Mucosa of descending colon (tissue), 3 donors: ENCODE data around the gene RNF187. TPM values are rescaled to one million over a fixed set of nuclear protein-coding genes. Genes with fewer than 3 reads are reported as not detected.
"Not testable (repeated sequence)": the region's sequence is repeated elsewhere in the genome, so short reads cannot be mapped to it uniquely, and the experiment has no call there.

Source experiments
- ATAC-seq: fragments of 200-7000 bp; cut with Tn5 transposase; one replicate; pipeline ENCODE4 v1.9.1; 2020; ENCODE audit warnings: mild to moderate bottlenecking, moderate library complexity
- DNase-seq, 3 donors: peaks; one replicate each; pipeline ENCODE4 v3.0.0-alpha.2; 2020
- H3K36me3 ChIP-seq: fragments of 200-600 bp; one replicate; pipeline ENCODE4 v1.8.0; 2021; ENCODE audit warnings: low read depth, mild to moderate bottlenecking
- H3K4me1 ChIP-seq: fragments of 200-600 bp; one replicate; pipeline ENCODE4 v1.8.0; 2021; ENCODE audit warnings: low read depth, mild to moderate bottlenecking
- H3K4me3 ChIP-seq: fragments of 200-600 bp; one replicate; pipeline ENCODE4 v1.8.0; 2021; ENCODE audit warnings: mild to moderate bottlenecking
- H3K9me3 ChIP-seq: fragments of 200-600 bp; one replicate; pipeline ENCODE4 v1.8.0; 2021; ENCODE audit warnings: mild to moderate bottlenecking
- intact Hi-C, 2 donors: fragments of 100-400 bp; cut with DNase I in 1 of 2; cut with micrococcal nuclease in 1 of 2; formaldehyde crosslinking; loops; one replicate each; pipeline versions ENCODE4 v1.11.0 to v1.11.1; 2022; cut with DNase I, micrococcal nuclease
- total RNA-seq, 3 donors: library from RNA; stranded (reverse); fragmentation: NEBNext Ultra II Directional in 2 of 3; extraction: Animal tissue kit (Norgen Biotek cat#: 25700) in 2 of 3; gene quantifications; one replicate each; pipeline versions ENCODE4 v1.2.1 to v1.2.4, GENCODE V29; 2021 to 2023
- TF ChIP-seq, protein P1 (sequence below): fragments of 200-600 bp; IDR thresholded peaks from one replicate; pipeline ENCODE4 v1.8.0; 2022; ENCODE audit warnings: antibody characterized with exemption, mild to moderate bottlenecking
- donor health status: DM: no; HTN: no; CAD: no; lungs with moderate emphysema.
- donor health status: DM: no; HTN: no; CAD: no.
- donor health status: DM: no; HTN: yes; CAD: no.

RNF187 gene
- total RNA-seq, 3 donors from 2014 or later = 67.7 to 84.0 (median 68.4) TPM

DNA sequence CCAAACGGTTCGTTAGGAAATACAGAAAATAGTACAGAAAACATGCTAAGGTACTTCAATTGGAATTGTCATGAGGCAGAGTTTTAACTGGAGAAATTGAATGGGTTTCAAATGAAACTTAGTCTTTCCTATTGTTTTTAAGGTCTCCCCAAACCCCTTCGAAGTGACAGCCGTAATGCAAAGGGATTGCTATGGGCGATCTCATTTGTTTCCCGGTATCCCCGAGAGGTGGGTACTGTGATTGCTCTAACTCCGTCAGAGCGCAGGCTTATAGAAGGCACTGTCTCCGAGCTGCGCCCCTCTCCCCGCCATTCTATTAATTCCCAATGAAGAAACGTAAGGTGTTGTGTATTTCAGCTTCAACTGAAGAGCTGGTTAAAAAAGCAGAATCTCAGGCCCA is 22.0 kb upstream of the RNF187 start:
- H3K4me1 ChIP-seq = peaks cover 5% of the 10 kb centered on the region
- intact Hi-C loops = no loop called here
- no peak for DNase-seq
- ATAC-seq = no peak
- H3K9me3 ChIP-seq = no peaks in the 10 kb centered on the region
- no peak overlapping the region for H3K4me3 ChIP-seq
- no peaks in the 10 kb centered on the region for H3K36me3 ChIP-seq
- TF ChIP-seq, protein P1, sequence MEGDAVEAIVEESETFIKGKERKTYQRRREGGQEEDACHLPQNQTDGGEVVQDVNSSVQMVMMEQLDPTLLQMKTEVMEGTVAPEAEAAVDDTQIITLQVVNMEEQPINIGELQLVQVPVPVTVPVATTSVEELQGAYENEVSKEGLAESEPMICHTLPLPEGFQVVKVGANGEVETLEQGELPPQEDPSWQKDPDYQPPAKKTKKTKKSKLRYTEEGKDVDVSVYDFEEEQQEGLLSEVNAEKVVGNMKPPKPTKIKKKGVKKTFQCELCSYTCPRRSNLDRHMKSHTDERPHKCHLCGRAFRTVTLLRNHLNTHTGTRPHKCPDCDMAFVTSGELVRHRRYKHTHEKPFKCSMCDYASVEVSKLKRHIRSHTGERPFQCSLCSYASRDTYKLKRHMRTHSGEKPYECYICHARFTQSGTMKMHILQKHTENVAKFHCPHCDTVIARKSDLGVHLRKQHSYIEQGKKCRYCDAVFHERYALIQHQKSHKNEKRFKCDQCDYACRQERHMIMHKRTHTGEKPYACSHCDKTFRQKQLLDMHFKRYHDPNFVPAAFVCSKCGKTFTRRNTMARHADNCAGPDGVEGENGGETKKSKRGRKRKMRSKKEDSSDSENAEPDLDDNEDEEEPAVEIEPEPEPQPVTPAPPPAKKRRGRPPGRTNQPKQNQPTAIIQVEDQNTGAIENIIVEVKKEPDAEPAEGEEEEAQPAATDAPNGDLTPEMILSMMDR = no peak

DNA sequence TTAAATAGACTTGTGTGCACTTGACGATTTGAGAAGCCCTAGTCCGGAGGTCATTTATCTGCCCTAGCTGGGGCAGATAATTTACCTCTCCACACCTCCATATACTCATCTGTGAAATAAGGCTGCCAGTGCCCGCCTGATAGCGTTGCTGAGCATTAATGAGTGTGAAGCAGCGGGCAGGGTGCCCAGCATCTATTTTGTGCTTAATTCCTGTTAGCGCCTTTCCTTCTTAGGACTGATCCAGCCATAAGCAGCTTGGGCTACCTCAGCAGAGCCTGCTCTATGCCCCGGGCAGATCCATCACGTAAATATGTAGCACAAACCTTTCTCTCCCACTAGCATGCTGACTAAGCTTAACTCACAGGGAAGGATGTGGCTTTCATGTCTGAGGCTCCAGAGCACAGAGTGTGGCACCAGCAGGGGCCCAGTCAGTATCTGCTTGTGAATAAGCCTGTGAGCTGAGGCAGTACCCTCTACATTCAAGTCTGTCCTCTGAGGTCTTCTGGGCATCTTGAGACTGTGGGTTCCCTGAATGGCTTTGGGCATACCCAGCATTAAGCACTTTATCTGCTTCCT is 21.5 kb upstream of the RNF187 start:
- intact Hi-C loops = no loop called here
- ATAC-seq = peak; percentile 54
- Histone ChIP-seq H3K36me3 (no peaks in the 10 kb centered on the region), H3K9me3 (no peaks in the 10 kb centered on the region), H3K4me3 (no peak overlapping the region), H3K4me1 (peaks cover 5% of the 10 kb centered on the region)
- DNase-seq = no peak
- TF ChIP-seq, protein P1 = no peak

DNA sequence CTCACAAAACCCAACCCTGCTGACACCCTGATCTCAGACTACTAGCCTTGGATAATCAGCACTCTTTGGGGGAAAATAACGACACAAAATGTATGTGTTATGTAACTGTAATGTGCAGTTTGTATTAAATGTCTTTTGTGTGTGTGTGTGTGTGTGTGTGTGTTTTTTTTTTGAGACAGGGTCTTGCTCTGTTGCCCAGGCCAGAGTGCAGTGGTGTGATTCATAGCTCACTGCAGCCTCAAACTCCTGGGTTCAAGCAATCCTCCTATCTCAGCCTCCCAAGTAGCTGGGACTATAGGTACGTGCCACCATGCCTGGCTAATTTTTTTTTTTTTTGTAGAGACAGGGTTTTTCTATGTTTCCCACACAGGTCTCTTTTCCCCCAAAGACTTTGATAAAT is 19.0 kb upstream of the RNF187 start:
- intact Hi-C loops, H3K9me3 ChIP-seq, H3K4me1 ChIP-seq, H3K36me3 ChIP-seq, ATAC-seq, DNase-seq, H3K4me3 ChIP-seq: not testable (repeated sequence)

DNA sequence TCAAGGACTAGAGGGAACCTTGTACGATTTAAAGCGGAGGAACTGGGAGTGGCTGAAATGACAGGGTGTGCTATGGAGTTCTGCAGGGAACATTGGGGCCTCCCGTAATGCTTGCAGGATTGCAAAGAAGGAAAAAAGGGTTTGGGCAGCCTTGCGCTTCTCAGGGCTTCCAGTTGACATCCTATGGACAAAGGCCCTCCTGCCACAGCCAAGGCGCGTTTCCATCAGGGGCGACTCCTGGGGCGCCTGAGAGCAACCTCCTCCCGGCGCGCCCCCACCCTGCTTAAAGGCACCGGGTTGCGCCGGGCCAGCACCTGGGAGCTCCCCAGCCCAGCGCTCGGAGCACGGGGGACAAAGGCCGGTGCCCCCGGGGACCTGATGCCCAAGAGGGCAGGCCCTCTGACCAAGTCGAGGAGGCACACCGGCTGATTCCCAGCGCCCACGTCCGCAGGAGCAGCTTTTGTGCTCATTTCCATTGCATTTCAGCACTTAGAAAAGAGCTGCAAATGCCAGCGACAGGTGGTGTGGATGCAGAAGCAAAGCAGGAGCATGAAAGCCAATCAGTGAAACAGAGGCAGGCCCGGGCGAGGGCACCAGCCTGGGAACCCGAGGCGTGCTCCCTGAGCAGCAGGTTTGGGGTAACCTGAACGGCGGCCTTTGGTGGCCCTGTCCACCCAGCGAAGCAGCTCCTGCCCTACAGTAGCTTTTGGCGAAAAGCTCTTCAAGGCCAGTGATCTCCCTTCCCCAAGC is 17.6 kb upstream of the RNF187 start:
- DNase-seq (no peak), ATAC-seq (no peak)
- Histone ChIP-seq H3K9me3 (no peaks in the 10 kb centered on the region), H3K36me3 (no peaks in the 10 kb centered on the region), H3K4me3 (no peak overlapping the region), H3K4me1 (no peaks in the 10 kb centered on the region)
- intact Hi-C loops = no loop called here
- TF ChIP-seq, protein P1 = no peak

DNA sequence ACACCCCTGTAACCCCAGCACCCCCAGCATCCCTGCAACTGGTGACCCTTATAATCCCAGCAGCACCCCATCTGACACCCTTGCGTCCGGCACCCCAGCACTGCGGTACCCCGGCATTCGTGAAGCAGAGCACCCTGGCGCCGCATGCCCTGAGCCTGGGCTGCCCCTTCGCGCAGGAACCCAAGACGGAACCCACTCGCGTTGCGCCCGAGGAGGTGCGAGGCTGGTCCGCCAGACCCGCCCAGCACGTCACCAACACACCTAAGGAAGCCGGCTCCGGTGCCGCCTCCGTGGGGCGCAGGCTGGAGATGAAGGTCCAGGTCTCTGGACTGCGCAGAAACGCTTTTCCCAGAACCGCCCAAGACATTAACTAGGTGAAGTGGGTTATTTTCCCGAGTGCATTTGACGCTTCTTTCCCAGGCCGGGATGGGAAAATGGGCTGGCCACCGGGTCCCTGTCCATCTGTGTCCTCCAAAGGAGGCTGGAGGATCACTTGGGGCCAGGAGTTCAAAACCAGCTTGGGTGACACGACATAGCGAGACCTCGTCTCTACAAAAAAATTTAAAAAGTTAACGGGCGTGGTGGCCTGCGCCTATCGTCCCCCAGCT is 15.9 kb upstream of the RNF187 start:
- no peak overlapping the region for H3K4me3 ChIP-seq
- H3K4me1 ChIP-seq = no peaks in the 10 kb centered on the region
- no peaks in the 10 kb centered on the region for H3K9me3 ChIP-seq
- TF ChIP-seq, protein P1 = no peak
- no peaks in the 10 kb centered on the region for H3K36me3 ChIP-seq
- intact Hi-C loops = no loop called here
- no peak for ATAC-seq
- no peak for DNase-seq

DNA sequence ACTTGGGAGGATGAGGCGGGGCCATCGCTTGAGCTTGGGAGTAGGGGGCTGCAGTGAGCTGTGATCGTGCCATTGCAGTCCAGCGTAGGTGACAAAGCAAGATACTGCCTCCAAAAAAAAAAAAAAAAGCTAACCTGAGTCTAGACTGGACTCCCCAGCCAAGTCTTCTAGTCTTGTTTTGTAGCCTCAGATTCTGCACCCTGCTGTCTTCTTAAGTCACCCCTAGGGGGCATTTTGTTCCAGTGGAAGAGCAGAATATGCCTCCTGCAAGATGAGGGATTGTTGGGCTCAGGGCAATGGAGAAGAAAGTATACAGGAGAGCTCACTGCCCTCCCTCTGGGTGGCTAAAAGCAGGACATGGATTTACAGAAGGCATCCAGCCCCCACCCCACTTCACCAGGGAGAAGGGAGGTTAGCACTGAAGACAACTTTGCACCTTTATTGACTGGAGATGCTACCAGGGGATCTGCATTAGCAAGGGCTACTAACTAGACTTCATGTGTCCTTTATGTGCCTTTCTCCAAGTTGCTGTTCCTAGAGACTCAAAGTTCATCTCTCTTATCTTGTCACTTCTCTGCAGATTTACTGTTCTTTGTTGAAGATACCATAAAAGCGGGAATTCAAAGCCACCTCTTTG is 15.3 kb upstream of the RNF187 start:
- TF ChIP-seq, protein P1 = no peak
- H3K4me3 ChIP-seq = no peak overlapping the region
- peak; percentile 63 for ATAC-seq
- H3K36me3 ChIP-seq = no peaks in the 10 kb centered on the region
- no peaks in the 10 kb centered on the region for H3K9me3 ChIP-seq
- intact Hi-C loops = no loop called here
- H3K4me1 ChIP-seq = no peaks in the 10 kb centered on the region
- DNase-seq = no peak
